Activated CD4-positive, alpha-beta memory T cell treated with anti-CD3 and anti-CD28 coated beads, Interleukin-2, amount 10 ng/mL, durations not matched to agents 7 days and 5 days (primary cell): ENCODE data around the gene OPN4. TPM values are rescaled to one million over a fixed set of nuclear protein-coding genes. Genes with fewer than 3 reads are reported as not detected.

Source experiments
- CTCF ChIA-PET: fragments of 350-600 bp; sonication (Branson Sonifier 250); formaldehyde crosslinking; loops from one replicate; lab custom pipeline; 2021; ENCODE audit warnings: antibody characterized with exemption, inconsistent platforms; lab: Charles Lee
- POLR2A ChIA-PET: fragments of 350-600 bp; sonication (Branson Sonifier 250); formaldehyde crosslinking; loops from one replicate; lab custom pipeline; 2021; ENCODE audit warnings: antibody characterized with exemption; lab: Charles Lee
- DNase-seq: peaks from one replicate; pipeline ENCODE4 v3.0.0-alpha.2; 2020
- H3K27ac Mint-ChIP-seq: one replicate; pipeline ENCODE4 v1.8.0; 2021; ENCODE audit warnings: mild to moderate bottlenecking, mixed read lengths
- H3K27me3 Mint-ChIP-seq: one replicate; pipeline ENCODE4 v1.8.0; 2021; ENCODE audit warnings: mixed read lengths
- H3K36me3 Mint-ChIP-seq: one replicate; pipeline ENCODE4 v1.8.0; 2021; ENCODE audit warnings: low read depth, mixed read lengths
- H3K4me1 Mint-ChIP-seq: one replicate; pipeline ENCODE4 v1.8.0; 2021; ENCODE audit warnings: mixed read lengths
- H3K4me3 Mint-ChIP-seq: one replicate; pipeline ENCODE4 v1.8.0; 2021; ENCODE audit warnings: mild to moderate bottlenecking, mixed read lengths
- H3K9me3 Mint-ChIP-seq: one replicate; pipeline ENCODE4 v1.8.0; 2021; ENCODE audit warnings: mixed read lengths
- total RNA-seq, 2 experiments: library from RNA; stranded (reverse); gene quantifications; one replicate each; pipeline ENCODE4 v1.2.3, GENCODE V29; 2021

The OPN4 gene
- total RNA-seq, 2 experiments from 2014 or later: not detected

DNA sequence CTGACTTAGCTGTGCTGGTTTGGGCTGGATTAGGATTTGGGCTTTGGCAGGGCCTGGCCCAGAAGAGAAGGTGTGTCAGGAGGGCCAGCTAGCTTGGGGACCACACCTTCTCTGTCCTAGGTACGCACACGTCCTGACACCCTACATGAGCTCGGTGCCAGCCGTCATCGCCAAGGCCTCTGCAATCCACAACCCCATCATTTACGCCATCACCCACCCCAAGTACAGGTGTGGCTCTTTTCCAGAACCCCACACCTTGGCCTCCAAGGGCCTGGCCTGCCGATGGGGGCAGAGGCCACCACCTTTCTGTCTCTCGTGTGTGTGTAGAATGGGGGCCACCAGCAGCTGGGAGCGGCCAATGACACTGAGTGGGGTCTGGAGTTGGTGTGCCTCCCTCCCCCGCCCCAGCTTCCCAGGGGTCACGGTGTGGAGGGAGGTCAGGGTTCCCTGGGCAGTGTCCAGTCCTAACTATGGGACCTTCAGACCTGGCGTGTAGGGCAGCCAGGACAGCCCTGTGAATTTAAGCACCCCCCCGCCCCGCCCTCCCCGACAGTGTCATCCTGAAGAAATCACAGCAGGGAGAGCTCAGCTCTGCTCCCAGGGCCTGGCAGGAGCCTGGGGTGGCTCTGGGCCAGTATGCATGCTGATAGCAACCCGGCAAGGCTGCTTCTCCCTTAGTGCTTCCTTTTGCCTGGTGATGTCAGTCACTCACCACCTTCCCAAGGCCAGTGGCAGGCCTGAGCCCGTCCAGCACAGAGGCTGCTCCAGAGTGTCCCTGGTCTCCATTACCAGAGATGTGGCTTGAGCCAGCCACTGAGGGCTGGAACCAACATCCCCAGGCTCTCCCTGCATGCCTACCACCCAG lies 7.0 kb downstream of the OPN4 start:
- CTCF ChIA-PET: interaction anchor here (0.7 kb wide), 1 partner anchor 855 kb away, joined by 5 read pairs; no protein-coding TSS in a partner anchor
- POLR2A ChIA-PET: no interaction called here

DNA sequence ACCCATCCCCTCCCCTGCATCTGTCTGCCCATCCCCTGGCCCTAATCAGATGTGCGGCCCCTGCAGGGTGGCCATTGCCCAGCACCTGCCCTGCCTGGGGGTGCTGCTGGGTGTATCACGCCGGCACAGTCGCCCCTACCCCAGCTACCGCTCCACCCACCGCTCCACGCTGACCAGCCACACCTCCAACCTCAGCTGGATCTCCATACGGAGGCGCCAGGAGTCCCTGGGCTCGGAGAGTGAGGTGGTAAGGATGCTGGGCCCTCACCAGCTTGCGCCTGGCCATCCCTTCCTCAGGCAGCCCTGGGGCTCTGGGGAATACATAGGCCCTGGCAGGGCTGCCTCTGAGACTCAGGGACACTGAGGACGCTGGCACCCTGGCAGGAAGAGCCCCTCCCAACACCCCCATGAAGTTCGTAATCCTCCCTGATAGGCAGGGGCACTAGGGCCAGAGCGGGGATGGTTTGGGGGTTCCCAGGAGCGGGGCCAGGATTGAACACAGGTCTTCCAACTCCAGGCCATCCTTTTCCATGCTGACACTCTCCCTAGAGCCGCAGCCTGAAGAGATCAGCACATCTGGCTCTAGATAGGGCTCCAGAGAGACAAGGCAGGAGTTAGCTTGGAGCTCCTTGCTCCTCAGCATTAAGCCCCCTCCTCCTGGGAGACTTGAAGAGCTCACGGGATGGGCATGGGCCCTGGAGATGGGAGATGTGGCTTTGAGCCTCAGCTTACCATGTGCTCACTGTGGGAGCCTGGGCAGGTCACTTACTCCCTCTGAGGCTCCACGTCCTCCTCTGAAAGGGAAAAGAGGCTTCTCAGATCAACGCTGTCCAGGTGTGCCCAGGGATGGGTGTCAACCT lies 8.1 kb downstream of the OPN4 start:
- no peaks in the 10 kb centered on the region for H3K9me3 Mint-ChIP-seq
- no peak overlapping the region for H3K27ac Mint-ChIP-seq
- POLR2A ChIA-PET: no interaction called here
- CTCF ChIA-PET: no interaction called here
- no peaks in the 10 kb centered on the region for H3K4me1 Mint-ChIP-seq
- DNase-seq: no peak
- H3K27me3 Mint-ChIP-seq: no peaks in the 10 kb centered on the region
- H3K4me3 Mint-ChIP-seq: no peak overlapping the region
- H3K36me3 Mint-ChIP-seq: no peaks in the 10 kb centered on the region

More for the DNA sequence above, 7.0 kb downstream of the OPN4 start:
- Mint-ChIP-seq H3K36me3 (no peaks in the 10 kb centered on the region), H3K4me3 (no peak overlapping the region), H3K27ac (no peak overlapping the region), H3K4me1 (no peaks in the 10 kb centered on the region), H3K27me3 (no peaks in the 10 kb centered on the region), H3K9me3 (no peaks in the 10 kb centered on the region)
- no peak for DNase-seq

DNA sequence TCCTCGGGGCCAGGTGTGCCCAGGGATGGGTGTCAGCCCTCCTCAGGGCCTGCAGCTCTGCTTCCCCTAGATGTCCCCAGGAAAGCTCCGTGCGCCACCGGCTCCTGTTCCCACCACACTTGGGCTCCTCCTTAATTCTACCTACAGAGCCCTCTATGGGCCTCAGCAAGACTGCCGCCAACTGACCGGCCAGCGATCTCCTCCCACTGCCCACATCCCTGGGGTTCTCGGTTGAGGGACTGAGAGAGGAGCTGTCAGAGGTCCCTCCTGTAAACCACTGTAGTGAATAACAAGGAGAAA lies 8.6 kb downstream of the OPN4 start:
- POLR2A ChIA-PET: no interaction called here
- H3K4me1 Mint-ChIP-seq: no peaks in the 10 kb centered on the region
- DNase-seq: no peak
- no peak overlapping the region for H3K4me3 Mint-ChIP-seq
- no peaks in the 10 kb centered on the region for H3K36me3 Mint-ChIP-seq
- CTCF ChIA-PET: no interaction called here
- no peaks in the 10 kb centered on the region for H3K9me3 Mint-ChIP-seq
- H3K27me3 Mint-ChIP-seq: no peaks in the 10 kb centered on the region
- H3K27ac Mint-ChIP-seq: no peak overlapping the region

DNA sequence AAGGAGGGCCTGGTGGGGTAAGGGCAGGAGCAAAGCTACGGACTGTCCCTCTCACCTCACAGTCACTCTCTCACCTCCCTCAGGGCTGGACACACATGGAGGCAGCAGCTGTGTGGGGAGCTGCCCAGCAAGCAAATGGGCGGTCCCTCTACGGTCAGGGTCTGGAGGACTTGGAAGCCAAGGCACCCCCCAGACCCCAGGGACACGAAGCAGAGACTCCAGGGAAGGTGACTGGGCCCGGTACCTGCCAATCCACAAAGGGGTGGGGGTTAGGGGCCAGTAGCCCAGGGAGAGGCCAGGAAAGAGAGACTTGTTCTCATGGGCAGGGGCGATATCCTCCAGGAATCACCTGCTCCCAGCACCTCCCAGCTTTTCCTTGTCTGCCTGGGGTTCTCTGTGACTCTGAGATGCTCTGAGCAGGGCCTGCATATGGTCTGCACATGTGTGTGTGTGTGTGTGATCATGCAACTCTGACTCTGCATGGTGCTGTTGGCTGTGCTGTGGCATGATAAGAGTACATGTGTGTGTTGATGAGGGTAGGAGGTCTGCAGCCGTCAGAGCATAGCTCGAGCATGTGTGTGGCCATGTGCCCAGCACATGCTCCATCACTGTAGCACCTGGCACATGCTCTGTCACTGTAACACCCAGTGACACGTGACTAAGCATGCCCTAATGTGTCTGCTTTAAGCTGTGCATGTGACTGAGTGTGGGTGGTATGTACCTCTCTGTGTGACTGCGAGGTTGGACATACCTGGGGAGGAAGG lies 9.4 kb downstream of the OPN4 start:
- no peaks in the 10 kb centered on the region for H3K4me1 Mint-ChIP-seq
- ChIA-PET CTCF (no interaction called here), POLR2A (interaction anchor here (0.8 to 1.3 kb wide), 2 partner anchors 17 to 142 kb away, joined by 3 read pairs; partner anchors contain the start of gene WAPL)
- H3K36me3 Mint-ChIP-seq: no peaks in the 10 kb centered on the region
- no peak for DNase-seq
- H3K27ac Mint-ChIP-seq: no peak overlapping the region
- H3K9me3 Mint-ChIP-seq: no peaks in the 10 kb centered on the region
- no peak overlapping the region for H3K4me3 Mint-ChIP-seq
- H3K27me3 Mint-ChIP-seq: no peaks in the 10 kb centered on the region

DNA sequence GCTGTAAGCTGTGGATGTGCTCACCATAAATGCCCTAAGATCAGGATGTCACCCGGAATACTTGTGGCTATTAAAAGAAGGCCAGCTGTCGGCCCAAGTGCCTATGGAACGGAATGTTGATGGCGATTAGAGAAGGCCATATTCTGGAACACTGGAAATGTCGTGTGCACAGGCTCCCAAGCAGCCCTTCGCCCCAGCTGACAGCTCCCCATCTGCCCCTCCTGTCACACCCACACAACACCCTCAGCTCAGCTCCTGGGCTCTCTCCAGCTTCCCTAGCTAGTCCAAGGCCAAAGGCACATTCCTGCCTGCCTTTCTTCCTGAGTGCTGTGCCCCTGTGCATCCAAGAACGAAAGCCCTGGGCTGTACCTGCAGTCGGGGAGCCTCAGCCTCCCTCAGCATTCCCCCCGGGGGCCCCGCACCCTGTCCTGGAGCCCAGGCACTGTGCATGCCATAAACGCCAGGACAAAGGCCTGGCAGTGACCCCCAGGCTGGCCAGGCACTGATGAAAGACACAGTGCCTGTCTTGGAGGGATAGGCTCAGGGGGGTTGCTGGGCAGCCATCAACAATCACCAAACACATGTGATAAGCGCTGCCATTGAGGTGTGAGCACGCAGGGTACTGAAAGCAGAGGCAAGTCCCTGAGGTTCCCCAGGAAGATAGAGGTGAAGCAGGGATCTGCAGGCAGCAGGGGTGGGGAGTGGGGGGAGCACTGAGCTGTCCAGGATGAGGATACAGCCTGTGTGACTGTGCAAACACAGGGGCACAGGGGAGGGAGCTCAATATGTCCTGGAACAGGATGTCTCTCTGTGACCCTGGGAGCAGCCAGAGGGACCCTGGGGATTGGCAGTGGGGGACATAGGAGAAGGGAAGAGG lies 10.2 kb downstream of the OPN4 start:
- Mint-ChIP-seq H3K27me3 (no peaks in the 10 kb centered on the region), H3K4me3 (no peak overlapping the region), H3K36me3 (no peaks in the 10 kb centered on the region), H3K4me1 (no peaks in the 10 kb centered on the region), H3K9me3 (no peaks in the 10 kb centered on the region), H3K27ac (no peak overlapping the region)
- ChIA-PET POLR2A (interaction anchor here (0.8 to 1.3 kb wide), 2 partner anchors 17 to 143 kb away, joined by 3 read pairs; partner anchors contain the start of gene WAPL), CTCF (no interaction called here)
- DNase-seq: no peak

DNA sequence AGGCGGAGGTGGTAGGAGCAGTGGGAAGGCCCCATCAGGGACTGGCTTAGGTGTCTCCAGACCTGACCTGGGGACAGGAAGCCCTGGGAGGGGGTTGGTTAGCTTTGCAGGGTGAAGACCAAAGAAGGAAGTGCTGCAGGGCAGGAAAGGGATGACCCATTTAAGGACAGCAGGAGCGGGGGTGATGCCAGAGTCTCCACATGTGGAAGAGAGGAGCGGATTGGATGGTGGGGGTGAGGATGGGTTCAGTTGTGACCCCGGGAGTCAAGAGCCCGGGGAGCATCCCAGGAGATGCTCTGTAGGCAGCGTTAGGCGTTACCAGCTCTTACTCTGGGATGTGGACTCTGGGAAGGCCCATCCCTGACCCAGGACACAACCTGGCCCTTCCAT lies 10.9 kb downstream of the OPN4 start:
- no peaks in the 10 kb centered on the region for H3K4me1 Mint-ChIP-seq
- no peak overlapping the region for H3K27ac Mint-ChIP-seq
- DNase-seq: no peak
- no peaks in the 10 kb centered on the region for H3K36me3 Mint-ChIP-seq
- ChIA-PET POLR2A (no interaction called here), CTCF (no interaction called here)
- H3K27me3 Mint-ChIP-seq: no peaks in the 10 kb centered on the region
- H3K4me3 Mint-ChIP-seq: no peak overlapping the region
- H3K9me3 Mint-ChIP-seq: no peaks in the 10 kb centered on the region

DNA sequence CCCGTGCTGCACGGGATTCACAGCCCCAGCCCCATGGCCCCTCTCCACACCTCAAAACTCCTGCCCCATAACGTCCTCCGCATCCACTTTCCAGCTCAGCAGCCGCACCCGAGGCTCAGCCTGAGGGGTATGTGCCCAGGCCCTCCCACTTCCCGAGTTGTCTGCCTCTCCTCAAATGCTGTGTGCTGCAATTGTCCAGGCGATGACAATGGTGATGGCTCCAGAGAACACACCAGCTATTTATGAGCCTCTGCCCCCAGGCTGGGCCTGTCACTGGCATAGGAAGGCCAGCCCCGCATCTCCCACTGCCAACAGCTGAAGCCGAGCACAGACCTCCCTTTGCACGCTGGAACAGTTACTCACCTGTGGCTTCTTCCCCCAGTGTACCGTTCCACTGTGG lies 11.5 kb downstream of the OPN4 start:
- CTCF ChIA-PET: no interaction called here
- Mint-ChIP-seq H3K9me3 (no peaks in the 10 kb centered on the region), H3K4me1 (no peaks in the 10 kb centered on the region), H3K27ac (no peak overlapping the region), H3K4me3 (no peak overlapping the region), H3K36me3 (no peaks in the 10 kb centered on the region), H3K27me3 (no peaks in the 10 kb centered on the region)
- no peak for DNase-seq
- POLR2A ChIA-PET: no interaction called here

DNA sequence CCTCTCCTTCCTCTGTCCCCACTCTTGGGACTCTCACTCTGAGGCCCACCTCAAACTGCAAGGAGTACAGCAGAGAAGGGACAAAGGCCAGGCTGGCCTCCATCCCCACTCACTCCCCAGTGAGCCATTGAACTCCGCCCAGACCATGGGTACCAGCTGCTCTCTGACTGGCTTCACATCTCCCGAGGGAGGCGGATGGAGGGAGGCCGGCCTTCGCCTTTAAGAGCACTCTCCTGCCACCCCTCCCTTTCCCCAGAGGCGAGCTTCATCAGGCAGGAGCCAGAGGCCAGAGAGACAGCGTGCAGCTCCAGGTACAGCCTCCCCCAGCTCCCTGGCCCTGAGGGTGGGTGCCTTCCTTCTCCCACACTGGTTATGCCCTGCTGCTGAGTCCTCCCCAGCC lies 12.2 kb downstream of the OPN4 start:
- DNase-seq: no peak
- Mint-ChIP-seq H3K27ac (no peak overlapping the region), H3K27me3 (no peaks in the 10 kb centered on the region), H3K4me3 (no peak overlapping the region), H3K4me1 (no peaks in the 10 kb centered on the region), H3K9me3 (no peaks in the 10 kb centered on the region), H3K36me3 (no peaks in the 10 kb centered on the region)
- ChIA-PET POLR2A (no interaction called here), CTCF (no interaction called here)

DNA sequence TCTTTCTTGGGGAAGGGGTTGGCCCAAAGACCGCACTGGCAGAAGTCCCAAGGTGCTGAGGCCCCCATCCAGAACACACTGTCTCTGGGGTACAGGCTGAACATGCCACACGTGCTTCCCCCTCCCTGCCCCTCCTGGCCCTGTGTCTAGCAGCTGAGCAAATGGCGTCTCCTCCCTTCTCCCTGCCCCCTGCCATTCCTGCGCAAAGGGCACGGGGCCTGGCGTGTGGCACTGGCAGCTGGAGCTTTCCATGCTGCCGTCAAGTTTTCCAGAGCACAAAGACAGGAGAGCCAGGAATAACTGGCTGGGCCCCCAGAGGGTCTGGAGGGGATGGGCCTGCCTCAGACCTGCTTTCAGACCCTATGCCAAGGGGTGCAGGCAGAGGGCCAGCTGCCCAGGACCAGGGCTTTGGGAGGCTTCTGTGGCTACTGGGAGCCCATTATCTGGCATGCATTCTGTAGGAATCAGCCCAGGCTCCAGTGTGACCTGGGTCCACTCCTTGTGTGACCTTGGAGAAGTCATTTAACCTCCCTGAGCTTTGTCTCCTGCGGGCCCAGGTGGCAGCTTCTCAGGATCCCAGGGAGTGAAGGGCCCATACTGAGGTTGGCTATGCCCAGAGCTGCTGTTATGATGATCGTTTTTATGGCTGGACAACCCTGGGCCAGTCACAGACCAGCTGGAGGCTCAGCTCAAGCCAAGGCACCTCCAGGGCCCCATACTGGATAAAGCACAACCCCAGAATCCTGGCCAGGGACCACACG lies 13.3 kb downstream of the OPN4 start:
- Mint-ChIP-seq H3K36me3 (no peaks in the 10 kb centered on the region), H3K4me1 (no peaks in the 10 kb centered on the region), H3K27me3 (no peaks in the 10 kb centered on the region), H3K27ac (no peak overlapping the region), H3K4me3 (no peak overlapping the region), H3K9me3 (no peaks in the 10 kb centered on the region)
- DNase-seq: no peak
- POLR2A ChIA-PET: no interaction called here
- CTCF ChIA-PET: no interaction called here

DNA sequence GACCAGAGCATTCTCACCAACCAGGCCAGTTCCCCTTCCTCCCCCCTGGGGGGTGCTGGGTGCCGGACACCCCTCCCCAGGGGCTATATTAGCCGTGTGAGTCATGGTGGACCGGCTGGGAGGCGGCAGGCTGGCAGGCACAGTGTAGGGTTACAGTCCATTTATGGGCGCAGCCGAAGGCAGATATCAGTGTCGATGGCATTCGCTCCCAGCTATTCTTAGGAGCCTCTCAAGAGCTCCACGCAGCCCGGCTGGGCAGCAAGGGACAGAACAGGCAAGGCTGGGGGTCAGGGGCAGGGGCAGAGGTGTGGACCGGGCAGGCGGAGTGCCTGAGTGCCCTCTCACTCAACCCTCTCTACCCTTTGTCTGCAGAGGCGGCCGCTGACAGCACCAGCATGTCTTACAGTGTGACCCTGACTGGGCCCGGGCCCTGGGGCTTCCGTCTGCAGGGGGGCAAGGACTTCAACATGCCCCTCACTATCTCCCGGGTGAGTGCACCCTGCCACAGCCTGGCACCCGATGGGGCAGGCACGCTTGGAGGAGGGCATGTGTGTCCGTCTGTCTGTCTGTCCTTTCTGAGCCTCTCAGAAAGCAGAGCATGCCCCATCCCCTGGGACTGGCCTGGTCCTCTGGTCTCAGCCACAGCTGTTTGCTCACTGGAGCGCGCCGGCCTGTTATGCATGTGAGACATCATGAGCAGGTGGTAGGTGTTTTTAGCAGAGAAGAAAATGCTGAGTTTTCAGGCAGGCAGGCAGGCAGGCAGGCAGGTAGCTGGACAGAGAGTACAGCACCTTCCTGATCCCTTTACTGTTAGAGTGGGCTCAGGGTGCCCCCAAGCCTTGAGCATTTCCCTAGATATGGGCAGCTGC lies 14.2 kb downstream of the OPN4 start, which contains the start of gene LDB3:
Gene LDB3 (plus strand): TSS at position 215 of the 869 bp plus-strand sequence. CDS start 181 bp downstream, at position 396.
- H3K9me3 Mint-ChIP-seq: no peaks in the 10 kb centered on the region
- CTCF ChIA-PET: no interaction called here
- DNase-seq: no peak
- no peaks in the 10 kb centered on the region for H3K36me3 Mint-ChIP-seq
- H3K27ac Mint-ChIP-seq: no peak within 1 kb of the TSS
- H3K27me3 Mint-ChIP-seq: peaks cover 2% of the 10 kb centered on the region
- no peaks in the 10 kb centered on the region for H3K4me1 Mint-ChIP-seq
- POLR2A ChIA-PET: no interaction called here
- no peak within 1 kb of the TSS for H3K4me3 Mint-ChIP-seq

DNA sequence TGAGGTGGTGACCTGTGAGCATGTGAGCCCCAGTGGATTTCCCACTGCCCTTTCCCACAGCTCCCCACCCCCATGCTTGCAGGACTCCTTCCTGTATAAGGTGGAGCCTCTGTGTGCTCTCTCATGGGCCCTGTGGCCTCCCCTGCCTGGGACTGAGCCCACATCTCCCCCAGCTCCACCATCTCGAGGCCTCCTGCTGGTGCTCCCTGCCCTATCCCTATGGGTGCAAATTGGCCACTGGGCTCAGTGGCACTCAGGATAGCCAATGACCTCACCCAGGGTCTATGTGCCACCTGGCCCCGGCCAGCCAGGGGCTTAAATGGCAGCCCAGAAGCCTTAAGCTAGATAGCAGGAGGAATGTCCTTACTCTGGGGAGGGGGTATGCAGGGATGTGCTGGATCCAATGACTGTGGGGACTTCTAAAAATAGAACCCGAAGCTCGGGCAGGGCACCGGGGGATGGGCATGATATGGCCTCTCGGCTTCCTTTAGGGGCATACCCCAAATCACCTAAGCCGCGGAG lies 16.0 kb downstream of the OPN4 start:
- POLR2A ChIA-PET: no interaction called here
- Mint-ChIP-seq H3K36me3 (no peaks in the 10 kb centered on the region), H3K27me3 (peaks cover 2% of the 10 kb centered on the region), H3K4me1 (no peaks in the 10 kb centered on the region), H3K4me3 (no peak overlapping the region), H3K27ac (no peak overlapping the region), H3K9me3 (no peaks in the 10 kb centered on the region)
- CTCF ChIA-PET: no interaction called here
- no peak for DNase-seq
